Peyer's patch (tissue), 4 donors: Measurements from ENCODE around the gene ZXDA.

Experiments
- POLR2A ChIP-seq, 2 donors: fragments of 450-650 bp; IDR thresholded peaks; one replicate each; pipeline ENCODE4 v1.5.1; 2017; ENCODE audit warnings: antibody characterized with exemption in 2 of 2, mild to moderate bottlenecking in 2 of 2, moderate library complexity in 2 of 2
- TF ChIP-seq, protein P1 (sequence below), 6 experiments: fragments of 450-650 bp in 4 of 6; fragments of 200-600 bp in 2 of 6; sonication (generic) in 1 of 6; IDR thresholded peaks; one replicate each; pipeline ENCODE4 v1.5.1; 2017 to 2019; ENCODE audit warnings: antibody characterized with exemption in 6 of 6, mild to moderate bottlenecking in 3 of 6, moderate library complexity in 1 of 6

GRCh38 chrX:57905141-57905540 is 5.1 kb downstream of the ZXDA start:
- TF ChIP-seq, protein P1, sequence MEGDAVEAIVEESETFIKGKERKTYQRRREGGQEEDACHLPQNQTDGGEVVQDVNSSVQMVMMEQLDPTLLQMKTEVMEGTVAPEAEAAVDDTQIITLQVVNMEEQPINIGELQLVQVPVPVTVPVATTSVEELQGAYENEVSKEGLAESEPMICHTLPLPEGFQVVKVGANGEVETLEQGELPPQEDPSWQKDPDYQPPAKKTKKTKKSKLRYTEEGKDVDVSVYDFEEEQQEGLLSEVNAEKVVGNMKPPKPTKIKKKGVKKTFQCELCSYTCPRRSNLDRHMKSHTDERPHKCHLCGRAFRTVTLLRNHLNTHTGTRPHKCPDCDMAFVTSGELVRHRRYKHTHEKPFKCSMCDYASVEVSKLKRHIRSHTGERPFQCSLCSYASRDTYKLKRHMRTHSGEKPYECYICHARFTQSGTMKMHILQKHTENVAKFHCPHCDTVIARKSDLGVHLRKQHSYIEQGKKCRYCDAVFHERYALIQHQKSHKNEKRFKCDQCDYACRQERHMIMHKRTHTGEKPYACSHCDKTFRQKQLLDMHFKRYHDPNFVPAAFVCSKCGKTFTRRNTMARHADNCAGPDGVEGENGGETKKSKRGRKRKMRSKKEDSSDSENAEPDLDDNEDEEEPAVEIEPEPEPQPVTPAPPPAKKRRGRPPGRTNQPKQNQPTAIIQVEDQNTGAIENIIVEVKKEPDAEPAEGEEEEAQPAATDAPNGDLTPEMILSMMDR (IDR thresholded peaks at IDR 0.05): no peak
- no peak for TF ChIP-seq POLR2A (IDR thresholded peaks at IDR 0.05)
